ENCODE results near the gene CD300LB.
"Not testable (repeated sequence)": the region's sequence is repeated elsewhere in the genome, so short reads cannot be mapped to it uniquely, and the experiment has no call there.

The CD300LB gene

GRCh38 chr17:74524653-74525464, 6.4 kb downstream of the CD300LB start:
- DNase-seq = no peak

- DNase-seq = no peak
Observed at GRCh38 chr17:74523308-74523707, 8.0 kb downstream of the CD300LB start.

- DNase-seq = no peak
Observed at GRCh38 chr17:74522381-74523105, 8.7 kb downstream of the CD300LB start.

GRCh38 chr17:74521701-74522201, 9.5 kb downstream of the CD300LB start:
- no peak for DNase-seq

GRCh38 chr17:74520790-74521480, 10.3 kb downstream of the CD300LB start:
- no peak for DNase-seq

GRCh38 chr17:74520016-74520434, 11.2 kb downstream of the CD300LB start:
- no peak for DNase-seq

GRCh38 chr17:74518413-74518981, 12.8 kb downstream of the CD300LB start:
- not testable (repeated sequence) for DNase-seq

- DNase-seq = no peak
Observed at GRCh38 chr17:74516561-74517328, 14.5 kb downstream of the CD300LB start.

GRCh38 chr17:74515941-74516340, 15.3 kb downstream of the CD300LB start:
- no peak for DNase-seq

- no peak for DNase-seq
Observed at GRCh38 chr17:74514632-74515334, 16.5 kb downstream of the CD300LB start.

GRCh38 chr17:74513987-74514631, 17.2 kb downstream of the CD300LB start:
- DNase-seq = peak in 1 of 4 experiments; percentile 13

- DNase-seq = no peak
Observed at GRCh38 chr17:74512624-74513091, 18.6 kb downstream of the CD300LB start.

GRCh38 chr17:74512036-74512435, 19.2 kb downstream of the CD300LB start:
- no peak for DNase-seq

GRCh38 chr17:74508156-74508555, 23.1 kb downstream of the CD300LB start:
- no peak for DNase-seq

GRCh38 chr17:74503949-74504348, 27.3 kb downstream of the CD300LB start:
- DNase-seq = not testable (repeated sequence)

- DNase-seq = no peak
Observed at GRCh38 chr17:74502861-74503260, 28.4 kb downstream of the CD300LB start.

- no peak for DNase-seq
Observed at GRCh38 chr17:74499992-74500391, 31.3 kb downstream of the CD300LB start.

GRCh38 chr17:74497471-74497870, 33.8 kb downstream of the CD300LB start:
- DNase-seq = no peak

- peak in 3 of 4 experiments; percentile 9 to 53 (median 52) for DNase-seq
Observed at GRCh38 chr17:74493331-74493833, 37.9 kb downstream of the CD300LB start.

- no peak for DNase-seq
Observed at GRCh38 chr17:74491626-74492025, 39.6 kb downstream of the CD300LB start.

- DNase-seq = no peak
Observed at GRCh38 chr17:74490716-74491115, 40.6 kb downstream of the CD300LB start.
